Central memory CD8-positive, alpha-beta T cell (primary cell): Measurements from ENCODE around the gene SPINT4.

ENCODE experiments used
- ATAC-seq: fragments of 150-1000 bp; cut with Tn5 transposase; replicated peaks from 2 replicates; pipeline ENCODE4 v1.10.0; 2022; ENCODE audit warnings: mild to moderate bottlenecking, moderate FRiP score, moderate number of reproducible peaks; ENCODE audit not compliant: poor library complexity, severe bottlenecking; ENCODE audit errors: extremely low read depth
- DNase-seq, 2 donors: peaks; one replicate each; pipeline ENCODE4 v3.0.0; 2021; ENCODE audit warnings: low spot score in 2 of 2
- H3K27ac Mint-ChIP-seq: one replicate; pipeline ENCODE4 v1.8.0; 2022; ENCODE audit warnings: low read depth, mild to moderate bottlenecking, moderate library complexity, mixed read lengths
- H3K27me3 Mint-ChIP-seq: one replicate; pipeline ENCODE4 v1.8.0; 2022; ENCODE audit warnings: mixed read lengths
- H3K36me3 Mint-ChIP-seq: one replicate; pipeline ENCODE4 v1.8.0; 2022; ENCODE audit warnings: mild to moderate bottlenecking, moderate library complexity, mixed read lengths; ENCODE audit not compliant: insufficient read depth
- H3K4me1 Mint-ChIP-seq: one replicate; pipeline ENCODE4 v1.8.0; 2022; ENCODE audit warnings: mixed read lengths
- H3K4me3 Mint-ChIP-seq: one replicate; pipeline ENCODE4 v1.8.0; 2022; ENCODE audit warnings: mild to moderate bottlenecking, moderate library complexity, mixed read lengths
- H3K9me3 Mint-ChIP-seq: one replicate; pipeline ENCODE4 v1.8.0; 2022; ENCODE audit warnings: mixed read lengths

SPINT4 gene

GRCh38 chr20:45771182-45771759, 49.1 kb downstream of the SPINT4 start:
- peak; percentile 68 for ATAC-seq

GRCh38 chr20:45772693-45773092, 50.5 kb downstream of the SPINT4 start:
- no peak overlapping the region for H3K4me3 Mint-ChIP-seq
- H3K27ac Mint-ChIP-seq = no peak overlapping the region
- H3K4me1 Mint-ChIP-seq = peaks cover 5% of the 10 kb centered on the region
- H3K27me3 Mint-ChIP-seq = peaks cover 27% of the 10 kb centered on the region
- no peak for DNase-seq
- no peak for ATAC-seq
- peaks cover 2% of the 10 kb centered on the region for H3K36me3 Mint-ChIP-seq
- H3K9me3 Mint-ChIP-seq = no peaks in the 10 kb centered on the region

More at GRCh38 chr20:45771182-45771759, 49.1 kb downstream of the SPINT4 start:
- Mint-ChIP-seq H3K27ac (no peak overlapping the region), H3K9me3 (no peaks in the 10 kb centered on the region), H3K36me3 (peaks cover 2% of the 10 kb centered on the region), H3K4me3 (no peak overlapping the region), H3K4me1 (peaks cover 5% of the 10 kb centered on the region), H3K27me3 (peaks cover 27% of the 10 kb centered on the region)
- DNase-seq = peak; percentile 68 to 75

DNA sequence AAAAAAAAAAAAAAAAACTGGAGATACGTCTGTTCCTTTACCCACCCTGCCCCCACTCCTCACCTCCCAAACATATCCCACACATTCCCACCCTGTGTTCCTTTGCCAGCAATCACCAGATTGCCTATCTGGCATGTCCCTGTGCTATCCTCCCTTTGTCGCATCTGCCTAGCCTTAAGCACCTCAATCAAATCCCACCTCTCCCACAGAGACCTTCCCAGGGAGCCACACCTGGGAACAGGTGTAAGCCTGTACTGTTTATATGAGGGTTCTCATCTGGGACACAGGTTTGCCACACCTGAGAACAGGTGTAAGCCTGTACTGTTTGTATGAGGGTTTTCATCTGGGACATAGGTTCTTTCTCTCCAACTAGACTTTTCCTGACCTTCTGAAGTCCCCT, 52.8 kb downstream of the SPINT4 start:
- Mint-ChIP-seq H3K4me1 (peaks cover 5% of the 10 kb centered on the region), H3K27me3 (peaks cover 27% of the 10 kb centered on the region), H3K4me3 (no peak overlapping the region), H3K36me3 (peaks cover 2% of the 10 kb centered on the region), H3K9me3 (no peaks in the 10 kb centered on the region), H3K27ac (no peak overlapping the region)
- DNase-seq = no peak
- no peak for ATAC-seq

GRCh38 chr20:45775411-45775810, 53.3 kb downstream of the SPINT4 start:
- peaks cover 27% of the 10 kb centered on the region for H3K27me3 Mint-ChIP-seq
- peaks cover 5% of the 10 kb centered on the region for H3K4me1 Mint-ChIP-seq
- ATAC-seq = no peak
- peaks cover 2% of the 10 kb centered on the region for H3K36me3 Mint-ChIP-seq
- no peak overlapping the region for H3K4me3 Mint-ChIP-seq
- DNase-seq = no peak
- no peak overlapping the region for H3K27ac Mint-ChIP-seq
- H3K9me3 Mint-ChIP-seq = no peaks in the 10 kb centered on the region
